ENCODE data around the gene ZNF319.

DNA sequence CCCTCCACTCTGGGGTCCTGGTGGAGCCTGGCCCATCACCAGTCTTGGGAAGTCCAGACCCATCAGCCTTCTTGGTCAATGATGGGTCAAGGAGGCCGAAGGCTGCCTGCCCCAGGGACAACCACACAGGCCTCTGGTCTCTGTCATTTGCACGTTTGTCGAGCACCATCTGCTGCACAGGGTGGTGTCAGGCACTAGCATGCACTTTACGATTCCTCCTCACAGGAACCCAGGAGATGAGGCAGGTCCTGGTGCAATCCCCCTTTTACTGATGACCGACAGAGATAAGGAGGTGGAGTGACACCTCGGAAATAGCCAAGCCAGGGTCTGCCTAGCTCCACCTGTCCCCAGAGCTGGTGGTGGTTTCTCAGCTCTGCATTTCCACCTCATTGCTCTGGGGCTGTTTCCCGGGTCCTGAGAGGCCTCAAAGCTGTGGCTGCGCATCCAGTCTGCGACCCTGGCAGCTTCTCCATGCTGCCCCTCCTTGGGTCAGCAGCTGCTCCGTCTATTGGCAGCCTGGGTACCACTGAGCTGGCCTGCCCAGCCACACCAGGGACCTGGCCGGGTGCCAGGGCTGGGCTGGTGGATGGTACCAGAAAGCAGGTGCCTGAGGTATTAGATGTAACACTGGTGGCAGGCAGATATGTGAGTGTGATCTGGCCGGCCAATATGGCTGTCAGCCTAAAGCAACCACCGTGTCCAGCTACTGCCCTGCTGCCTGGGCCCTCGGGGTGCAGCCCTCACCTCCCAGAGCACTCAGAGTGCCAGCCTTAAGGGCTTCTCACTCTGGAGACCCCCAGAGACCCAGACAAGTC, 35.1 kb upstream of the ZNF319 start:
- TF ChIP-seq, protein P1, sequence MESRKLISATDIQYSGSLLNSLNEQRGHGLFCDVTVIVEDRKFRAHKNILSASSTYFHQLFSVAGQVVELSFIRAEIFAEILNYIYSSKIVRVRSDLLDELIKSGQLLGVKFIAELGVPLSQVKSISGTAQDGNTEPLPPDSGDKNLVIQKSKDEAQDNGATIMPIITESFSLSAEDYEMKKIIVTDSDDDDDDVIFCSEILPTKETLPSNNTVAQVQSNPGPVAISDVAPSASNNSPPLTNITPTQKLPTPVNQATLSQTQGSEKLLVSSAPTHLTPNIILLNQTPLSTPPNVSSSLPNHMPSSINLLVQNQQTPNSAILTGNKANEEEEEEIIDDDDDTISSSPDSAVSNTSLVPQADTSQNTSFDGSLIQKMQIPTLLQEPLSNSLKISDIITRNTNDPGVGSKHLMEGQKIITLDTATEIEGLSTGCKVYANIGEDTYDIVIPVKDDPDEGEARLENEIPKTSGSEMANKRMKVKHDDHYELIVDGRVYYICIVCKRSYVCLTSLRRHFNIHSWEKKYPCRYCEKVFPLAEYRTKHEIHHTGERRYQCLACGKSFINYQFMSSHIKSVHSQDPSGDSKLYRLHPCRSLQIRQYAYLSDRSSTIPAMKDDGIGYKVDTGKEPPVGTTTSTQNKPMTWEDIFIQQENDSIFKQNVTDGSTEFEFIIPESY (IDR thresholded peaks at IDR 0.05), result no peak
- TF ChIP-seq CEBPB (IDR thresholded peaks at IDR 0.05; ENCODE audit: borderline replicate concordance in 1 of 2, low read depth in 2 of 2, low read length in 2 of 2) (no peak), YY1 (IDR thresholded peaks at IDR 0.05; ENCODE audit: low read depth, low read length) (no peak), GABPA (IDR thresholded peaks at IDR 0.05; ENCODE audit: low read depth) (no peak), TAF1 (IDR thresholded peaks at IDR 0.05; ENCODE audit: borderline replicate concordance, low read depth, low read length) (no peak), POLR2A (IDR thresholded peaks at IDR 0.05; ENCODE audit: low read depth, low read length) (no peak), POLR2AphosphoS2 (IDR thresholded peaks at IDR 0.05; ENCODE audit: low read depth, low read length) (no peak), CHD2 (IDR thresholded peaks at IDR 0.05; ENCODE audit: borderline replicate concordance, low read depth, low read length) (no peak), ATF2 (IDR thresholded peaks at IDR 0.05; ENCODE audit: low read length) (no peak), PAX5 (IDR thresholded peaks at IDR 0.05; ENCODE audit: borderline replicate concordance, low read depth, low read length) (no peak)
- TF ChIP-seq, protein P2, sequence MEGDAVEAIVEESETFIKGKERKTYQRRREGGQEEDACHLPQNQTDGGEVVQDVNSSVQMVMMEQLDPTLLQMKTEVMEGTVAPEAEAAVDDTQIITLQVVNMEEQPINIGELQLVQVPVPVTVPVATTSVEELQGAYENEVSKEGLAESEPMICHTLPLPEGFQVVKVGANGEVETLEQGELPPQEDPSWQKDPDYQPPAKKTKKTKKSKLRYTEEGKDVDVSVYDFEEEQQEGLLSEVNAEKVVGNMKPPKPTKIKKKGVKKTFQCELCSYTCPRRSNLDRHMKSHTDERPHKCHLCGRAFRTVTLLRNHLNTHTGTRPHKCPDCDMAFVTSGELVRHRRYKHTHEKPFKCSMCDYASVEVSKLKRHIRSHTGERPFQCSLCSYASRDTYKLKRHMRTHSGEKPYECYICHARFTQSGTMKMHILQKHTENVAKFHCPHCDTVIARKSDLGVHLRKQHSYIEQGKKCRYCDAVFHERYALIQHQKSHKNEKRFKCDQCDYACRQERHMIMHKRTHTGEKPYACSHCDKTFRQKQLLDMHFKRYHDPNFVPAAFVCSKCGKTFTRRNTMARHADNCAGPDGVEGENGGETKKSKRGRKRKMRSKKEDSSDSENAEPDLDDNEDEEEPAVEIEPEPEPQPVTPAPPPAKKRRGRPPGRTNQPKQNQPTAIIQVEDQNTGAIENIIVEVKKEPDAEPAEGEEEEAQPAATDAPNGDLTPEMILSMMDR (IDR thresholded peaks at IDR 0.05 in 2 of 3, conservative IDR thresholded peaks at IDR 0.05 in 1 of 3; ENCODE audit: control insufficient read depth in 2 of 3, extremely low read depth in 1 of 3, insufficient read depth in 1 of 3, low read depth in 3 of 3, low read length in 3 of 3), result no peak
- TF ChIP-seq, protein P3, sequence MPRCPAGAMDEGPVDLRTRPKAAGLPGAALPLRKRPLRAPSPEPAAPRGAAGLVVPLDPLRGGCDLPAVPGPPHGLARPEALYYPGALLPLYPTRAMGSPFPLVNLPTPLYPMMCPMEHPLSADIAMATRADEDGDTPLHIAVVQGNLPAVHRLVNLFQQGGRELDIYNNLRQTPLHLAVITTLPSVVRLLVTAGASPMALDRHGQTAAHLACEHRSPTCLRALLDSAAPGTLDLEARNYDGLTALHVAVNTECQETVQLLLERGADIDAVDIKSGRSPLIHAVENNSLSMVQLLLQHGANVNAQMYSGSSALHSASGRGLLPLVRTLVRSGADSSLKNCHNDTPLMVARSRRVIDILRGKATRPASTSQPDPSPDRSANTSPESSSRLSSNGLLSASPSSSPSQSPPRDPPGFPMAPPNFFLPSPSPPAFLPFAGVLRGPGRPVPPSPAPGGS (IDR thresholded peaks at IDR 0.05; ENCODE audit: borderline replicate concordance, insufficient read depth, low read depth, low read length, poor library complexity, severe bottlenecking), result no peak

Data from GM12878 (cell line).